M059J (cell line): ENCODE data around the gene MSANTD1. TPM values are rescaled to one million over a fixed set of nuclear protein-coding genes. Genes with fewer than 3 reads are reported as not detected.
A peak's percentile ranks its signal among the peaks of the same experiment; 100 is the strongest.

Experiments used
- DNase-seq: peaks from one replicate; pipeline ENCODE4 v3.0.0-alpha.2; 2012; ENCODE audit warnings: low read depth
- total RNA-seq: library from RNA; depleted of rRNA; stranded (reverse); fragments of >200 nt; shearing (Covaris generic); gene quantifications from 2 replicates; pipeline ENCODE4 v1.2.3, GENCODE V29; 2014

Gene MSANTD1
- total RNA-seq, 1 experiment from 2014 or later: 0.10 TPM

GRCh38 chr4:3263053-3263875, 14.3 kb downstream of the MSANTD1 start:
- no peak for DNase-seq

GRCh38 chr4:3263876-3264193, 14.9 kb downstream of the MSANTD1 start:
- DNase-seq: no peak

- no peak for DNase-seq
Observed at GRCh38 chr4:3266076-3266475, 17.1 kb downstream of the MSANTD1 start.

GRCh38 chr4:3267576-3268394, 18.8 kb downstream of the MSANTD1 start:
- DNase-seq: no peak

- DNase-seq: no peak
Observed at GRCh38 chr4:3268395-3269104, 19.6 kb downstream of the MSANTD1 start.

- DNase-seq: no peak
Observed at GRCh38 chr4:3269105-3269927, 20.4 kb downstream of the MSANTD1 start.

- DNase-seq: no peak
Observed at GRCh38 chr4:3269991-3270611, 21.1 kb downstream of the MSANTD1 start.

GRCh38 chr4:3271131-3271530, 22.2 kb downstream of the MSANTD1 start:
- DNase-seq: no peak

GRCh38 chr4:3276986-3277385, 28.0 kb downstream of the MSANTD1 start:
- DNase-seq: peak; percentile 86

- DNase-seq: no peak
Observed at GRCh38 chr4:3280466-3280865, 31.5 kb downstream of the MSANTD1 start.

- DNase-seq: no peak
Observed at GRCh38 chr4:3283483-3283882, 34.5 kb downstream of the MSANTD1 start.

- DNase-seq: peak; percentile 89
Observed at GRCh38 chr4:3283916-3284315, 35.0 kb downstream of the MSANTD1 start.

GRCh38 chr4:3284734-3285557, 36.0 kb downstream of the MSANTD1 start:
- no peak for DNase-seq

- DNase-seq: peak; percentile 92
Observed at GRCh38 chr4:3285558-3286334, 36.8 kb downstream of the MSANTD1 start.

- no peak for DNase-seq
Observed at GRCh38 chr4:3286335-3287175, 37.6 kb downstream of the MSANTD1 start.

GRCh38 chr4:3287271-3287971, 38.5 kb downstream of the MSANTD1 start:
- no peak for DNase-seq

GRCh38 chr4:3287972-3288570, 39.1 kb downstream of the MSANTD1 start:
- DNase-seq: no peak
